ENCODE measurements around the gene HSPA1A.
"Not testable (repeated sequence)": the region's sequence is repeated elsewhere in the genome, so short reads cannot be mapped to it uniquely, and the experiment has no call there.

Gene HSPA1A

GRCh38 chr6:31794294-31794865, 21.0 kb upstream of the HSPA1A start:
- peak overlapping the region; percentile 91 for H3K4me3 ChIP-seq (ENCODE audit: low read depth, low read length)

GRCh38 chr6:31794866-31795615, 20.3 kb upstream of the HSPA1A start:
- H3K4me3 ChIP-seq (ENCODE audit: low read depth, low read length) = peak overlapping the region; percentile 91
- TF ChIP-seq CTCF (IDR thresholded peaks at IDR 0.05; ENCODE audit: borderline replicate concordance, insufficient read depth, low read depth, low read length) = no peak

More at GRCh38 chr6:31794294-31794865, 21.0 kb upstream of the HSPA1A start:
- no peak for TF ChIP-seq CTCF (IDR thresholded peaks at IDR 0.05; ENCODE audit: borderline replicate concordance, insufficient read depth, low read depth, low read length)

- peak; percentile 91 for TF ChIP-seq CTCF (IDR thresholded peaks at IDR 0.05; ENCODE audit: borderline replicate concordance, insufficient read depth, low read depth, low read length)
Observed at GRCh38 chr6:31795616-31796298, 19.6 kb upstream of the HSPA1A start, which contains the start of gene VARS1. Gene VARS1 (minus strand): TSS chr6:31795752. CDS start chr6:31795217, 535 bp downstream.

GRCh38 chr6:31796993-31797385, 18.4 kb upstream of the HSPA1A start:
- no peak for TF ChIP-seq CTCF (IDR thresholded peaks at IDR 0.05; ENCODE audit: borderline replicate concordance, insufficient read depth, low read depth, low read length)
- H3K4me3 ChIP-seq (ENCODE audit: low read depth, low read length) = no peak overlapping the region

More at GRCh38 chr6:31795616-31796298, 19.6 kb upstream of the HSPA1A start, which contains the start of gene VARS1:
- H3K4me3 ChIP-seq (ENCODE audit: low read depth, low read length) = peak within 1 kb of the TSS; percentile 91

- no peak overlapping the region for H3K4me3 ChIP-seq (ENCODE audit: low read depth, low read length)
- TF ChIP-seq CTCF (IDR thresholded peaks at IDR 0.05; ENCODE audit: borderline replicate concordance, insufficient read depth, low read depth, low read length) = no peak
Observed at GRCh38 chr6:31797588-31797987, 17.8 kb upstream of the HSPA1A start.

- no peak overlapping the region for H3K4me3 ChIP-seq (ENCODE audit: low read depth, low read length)
- TF ChIP-seq CTCF (IDR thresholded peaks at IDR 0.05; ENCODE audit: borderline replicate concordance, insufficient read depth, low read depth, low read length) = no peak
Observed at GRCh38 chr6:31799781-31800180, 15.6 kb upstream of the HSPA1A start.

- not testable (repeated sequence) for H3K4me3 ChIP-seq (ENCODE audit: low read depth, low read length)
Observed at GRCh38 chr6:31801031-31801927, 14.1 kb upstream of the HSPA1A start.
